Measurements from ENCODE around the gene IPO11. TPM values are rescaled to one million over a fixed set of nuclear protein-coding genes. Genes with fewer than 3 reads are reported as not detected.

The IPO11 gene
- total RNA-seq, 1 experiment from 2014 or later: 16.1 TPM

GRCh38 chr5:62616615-62617277 lies 204.2 kb downstream of the IPO11 start:
- Histone ChIP-seq H3F3A (ENCODE audit: low read length, unreplicated experiment) (no peaks in the 10 kb centered on the region), H3K27me3 (ENCODE audit: low read length) (no peaks in the 10 kb centered on the region), H3K79me2 (ENCODE audit: low read length) (no peaks in the 10 kb centered on the region), H3K4me1 (ENCODE audit: insufficient read depth, low read length) (no peaks in the 10 kb centered on the region), H2AFZ (ENCODE audit: low read length) (no peak overlapping the region), H3K4me3 (ENCODE audit: low read length) (no peak overlapping the region), H4K20me1 (ENCODE audit: low read length) (no peaks in the 10 kb centered on the region), H3K9me2 (replicated peaks; ENCODE audit: low read length) (no peaks in the 10 kb centered on the region), H3K27ac (ENCODE audit: low read length) (no peak overlapping the region), H3K9me3 (ENCODE audit: low read length) (no peaks in the 10 kb centered on the region), H3K9ac (ENCODE audit: low read length) (no peak overlapping the region), H3K36me3 (ENCODE audit: low read depth, low read length) (no peaks in the 10 kb centered on the region), H3K4me2 (ENCODE audit: low read length) (no peak overlapping the region)
- POLR2A ChIA-PET (ENCODE audit: unreplicated experiment): no interaction called here
- ATAC-seq: no peak
- CTCF ChIA-PET: no interaction called here
- no peak for DNase-seq
- intact Hi-C loops (cut with micrococcal nuclease): no loop called here
- no TSS peak for BruUV-seq (replicated peaks)
- no peak for TF ChIP-seq EZH2phosphoT487 (IDR thresholded peaks at IDR 0.05; ENCODE audit: borderline replicate concordance, low read length)
- TF ChIP-seq CTCF (conservative IDR thresholded peaks at IDR 0.05; ENCODE audit: low read depth, low read length): no peak
- no peak for TF ChIP-seq EZH2 (IDR thresholded peaks at IDR 0.05; ENCODE audit: low read length, unreplicated experiment)

- no peak overlapping the region for H3K4me2 ChIP-seq (ENCODE audit: low read length)
- intact Hi-C loops (cut with micrococcal nuclease): no loop called here
- ChIA-PET CTCF (no interaction called here), POLR2A (ENCODE audit: unreplicated experiment) (no interaction called here)
- DNase-seq (no peak), ATAC-seq (no peak)
- no TSS peak for BruUV-seq (replicated peaks)
- H3K27me3 ChIP-seq (ENCODE audit: low read length): no peaks in the 10 kb centered on the region
- no peaks in the 10 kb centered on the region for H3K36me3 ChIP-seq (ENCODE audit: low read depth, low read length)
- no peak overlapping the region for H3K4me3 ChIP-seq (ENCODE audit: low read length)
- H2AFZ ChIP-seq (ENCODE audit: low read length): no peak overlapping the region
- H3K9me3 ChIP-seq (ENCODE audit: low read length): no peaks in the 10 kb centered on the region
- H3K27ac ChIP-seq (ENCODE audit: low read length): no peak overlapping the region
- H3K4me1 ChIP-seq (ENCODE audit: insufficient read depth, low read length): no peaks in the 10 kb centered on the region
- H3K9me2 ChIP-seq (replicated peaks; ENCODE audit: low read length): no peaks in the 10 kb centered on the region
- no peaks in the 10 kb centered on the region for H3K79me2 ChIP-seq (ENCODE audit: low read length)
- TF ChIP-seq EZH2 (IDR thresholded peaks at IDR 0.05; ENCODE audit: low read length, unreplicated experiment) (no peak), CTCF (conservative IDR thresholded peaks at IDR 0.05; ENCODE audit: low read depth, low read length) (no peak), EZH2phosphoT487 (IDR thresholded peaks at IDR 0.05; ENCODE audit: borderline replicate concordance, low read length) (no peak)
- no peak overlapping the region for H3K9ac ChIP-seq (ENCODE audit: low read length)
- H4K20me1 ChIP-seq (ENCODE audit: low read length): no peaks in the 10 kb centered on the region
- H3F3A ChIP-seq (ENCODE audit: low read length, unreplicated experiment): no peaks in the 10 kb centered on the region
These were observed 205.4 kb downstream of the IPO11 start for GRCh38 chr5:62617943-62618342.

- CTCF ChIA-PET: no interaction called here
- Histone ChIP-seq H3K27me3 (ENCODE audit: low read length) (no peaks in the 10 kb centered on the region), H3F3A (ENCODE audit: low read length, unreplicated experiment) (no peaks in the 10 kb centered on the region), H3K4me2 (ENCODE audit: low read length) (no peak overlapping the region), H4K20me1 (ENCODE audit: low read length) (no peaks in the 10 kb centered on the region), H3K4me3 (ENCODE audit: low read length) (no peak overlapping the region), H3K27ac (ENCODE audit: low read length) (no peak overlapping the region), H3K4me1 (ENCODE audit: insufficient read depth, low read length) (no peaks in the 10 kb centered on the region), H3K79me2 (ENCODE audit: low read length) (no peaks in the 10 kb centered on the region), H3K9me3 (ENCODE audit: low read length) (no peaks in the 10 kb centered on the region), H3K9ac (ENCODE audit: low read length) (no peak overlapping the region), H2AFZ (ENCODE audit: low read length) (no peak overlapping the region), H3K36me3 (ENCODE audit: low read depth, low read length) (no peaks in the 10 kb centered on the region), H3K9me2 (replicated peaks; ENCODE audit: low read length) (no peaks in the 10 kb centered on the region)
- ATAC-seq (no peak), DNase-seq (no peak)
- intact Hi-C loops (cut with micrococcal nuclease): no loop called here
- no peak for TF ChIP-seq CTCF (conservative IDR thresholded peaks at IDR 0.05; ENCODE audit: low read depth, low read length)
- TF ChIP-seq EZH2phosphoT487 (IDR thresholded peaks at IDR 0.05; ENCODE audit: borderline replicate concordance, low read length): no peak
- no peak for TF ChIP-seq EZH2 (IDR thresholded peaks at IDR 0.05; ENCODE audit: low read length, unreplicated experiment)
- POLR2A ChIA-PET (ENCODE audit: unreplicated experiment): no interaction called here
- BruUV-seq (replicated peaks): no TSS peak
These were observed 208.2 kb downstream of the IPO11 start for GRCh38 chr5:62620761-62621160.
